HFF-Myc (cell line): ENCODE measurements around the gene GCH1.
"Not testable (repeated sequence)": the region's sequence is repeated elsewhere in the genome, so short reads cannot be mapped to it uniquely, and the experiment has no call there.

ENCODE experiments used
- DNase-seq: peaks from one replicate; pipeline ENCODE4 v3.0.0-alpha.2; 2011; ENCODE audit warnings: low read depth; ENCODE audit errors: extremely low read depth
- H3K4me3 ChIP-seq: replicated peaks from 2 replicates; pipeline ENCODE4 v1.5.1; 2011; ENCODE audit warnings: low read depth, mild to moderate bottlenecking, control low read depth, low read length
- TF ChIP-seq, protein P1 (sequence below): IDR thresholded peaks from 2 replicates; pipeline ENCODE4 v1.5.1; 2012; ENCODE audit warnings: mild to moderate bottlenecking, low read depth, low read length, control low read depth; ENCODE audit errors: missing control alignments

The GCH1 gene

DNA sequence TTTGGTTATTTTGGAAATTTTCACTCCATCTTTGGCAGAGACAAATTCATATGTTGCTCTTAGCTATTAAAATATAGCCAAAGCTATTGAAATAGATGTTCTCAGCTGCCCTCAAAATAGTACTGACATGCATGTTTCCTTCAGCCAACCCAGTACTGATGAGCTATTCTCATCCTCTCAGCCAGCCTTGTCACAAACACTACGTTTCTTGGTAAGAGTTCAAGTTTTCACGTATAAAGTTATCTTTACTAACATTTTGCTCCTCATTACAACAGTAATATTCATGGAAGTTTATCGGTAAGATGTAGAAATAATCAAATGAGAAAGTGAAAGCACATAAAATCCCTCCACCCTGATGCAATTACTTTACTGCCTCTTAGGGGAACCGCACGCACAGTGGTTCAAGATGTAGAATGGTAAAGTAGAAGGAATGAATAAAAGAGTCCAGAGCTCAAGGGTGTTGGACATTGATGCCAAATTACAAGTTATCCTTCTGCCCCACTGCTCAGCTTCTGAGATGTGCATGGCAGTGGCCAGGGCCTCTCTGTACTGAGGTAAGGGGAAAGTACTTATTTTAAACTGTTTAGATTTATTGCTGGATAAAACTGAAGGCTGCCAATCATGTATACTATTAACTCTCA is 20.7 kb downstream of the GCH1 start:
- TF ChIP-seq, protein P1, sequence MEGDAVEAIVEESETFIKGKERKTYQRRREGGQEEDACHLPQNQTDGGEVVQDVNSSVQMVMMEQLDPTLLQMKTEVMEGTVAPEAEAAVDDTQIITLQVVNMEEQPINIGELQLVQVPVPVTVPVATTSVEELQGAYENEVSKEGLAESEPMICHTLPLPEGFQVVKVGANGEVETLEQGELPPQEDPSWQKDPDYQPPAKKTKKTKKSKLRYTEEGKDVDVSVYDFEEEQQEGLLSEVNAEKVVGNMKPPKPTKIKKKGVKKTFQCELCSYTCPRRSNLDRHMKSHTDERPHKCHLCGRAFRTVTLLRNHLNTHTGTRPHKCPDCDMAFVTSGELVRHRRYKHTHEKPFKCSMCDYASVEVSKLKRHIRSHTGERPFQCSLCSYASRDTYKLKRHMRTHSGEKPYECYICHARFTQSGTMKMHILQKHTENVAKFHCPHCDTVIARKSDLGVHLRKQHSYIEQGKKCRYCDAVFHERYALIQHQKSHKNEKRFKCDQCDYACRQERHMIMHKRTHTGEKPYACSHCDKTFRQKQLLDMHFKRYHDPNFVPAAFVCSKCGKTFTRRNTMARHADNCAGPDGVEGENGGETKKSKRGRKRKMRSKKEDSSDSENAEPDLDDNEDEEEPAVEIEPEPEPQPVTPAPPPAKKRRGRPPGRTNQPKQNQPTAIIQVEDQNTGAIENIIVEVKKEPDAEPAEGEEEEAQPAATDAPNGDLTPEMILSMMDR: no peak
- no peak for DNase-seq
- peak overlapping the region; percentile 38 for H3K4me3 ChIP-seq

DNA sequence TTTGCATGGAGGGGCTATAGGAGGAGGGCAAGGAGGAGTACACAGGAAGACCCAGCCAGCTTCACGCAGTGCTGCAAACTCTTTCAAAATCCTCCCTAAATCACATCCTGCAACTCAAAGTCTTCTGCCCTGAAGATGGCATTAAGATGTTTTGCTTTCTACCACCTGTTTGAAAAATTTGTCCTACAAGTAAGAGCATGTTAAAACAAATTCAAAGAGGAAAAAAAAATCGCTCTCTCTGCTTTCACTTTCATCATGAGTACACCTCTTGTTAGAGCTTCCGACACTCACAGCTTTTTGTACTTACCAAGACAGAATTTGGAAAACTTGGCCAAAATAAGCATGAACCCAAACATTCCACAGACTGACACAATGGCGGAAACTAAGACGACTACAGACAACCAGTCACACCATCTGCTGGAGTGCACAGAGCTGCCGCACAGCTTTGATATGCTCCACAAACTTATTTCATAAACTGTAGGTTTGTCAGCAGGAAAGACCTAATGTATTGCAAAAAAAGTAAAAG is 21.3 kb downstream of the GCH1 start:
- no peak for DNase-seq
- H3K4me3 ChIP-seq: peak overlapping the region; percentile 38

DNA sequence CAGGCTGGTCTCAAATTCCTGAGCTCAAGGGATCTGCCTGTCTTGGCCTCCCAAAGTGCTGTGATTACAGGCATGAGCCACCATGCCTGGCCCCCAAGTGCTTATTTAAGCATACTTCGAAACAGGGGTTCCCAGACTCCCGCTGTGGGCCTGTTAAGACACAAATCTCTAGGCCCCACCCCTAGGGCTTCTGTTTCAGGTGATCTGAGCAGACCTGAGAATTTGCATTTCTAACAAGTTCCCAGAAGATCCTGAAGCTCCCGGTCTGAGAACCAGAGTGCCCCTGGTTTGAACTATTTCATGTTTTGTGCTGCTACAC is 25.0 kb downstream of the GCH1 start:
- TF ChIP-seq, protein P1: no peak
- no peak for DNase-seq
- H3K4me3 ChIP-seq: no peak overlapping the region

More for the DNA sequence above, 21.3 kb downstream of the GCH1 start:
- TF ChIP-seq, protein P1: no peak

GRCh38 chr14:54877015-54877702 is 25.5 kb downstream of the GCH1 start:
- no peak overlapping the region for H3K4me3 ChIP-seq
- TF ChIP-seq, protein P1: no peak
- peak; percentile 33 for DNase-seq

- not testable (repeated sequence) for H3K4me3 ChIP-seq, DNase-seq
Measured at GRCh38 chr14:54875648-54876047, 27.0 kb downstream of the GCH1 start.

GRCh38 chr14:54870154-54871090 is 32.2 kb downstream of the GCH1 start:
- DNase-seq, H3K4me3 ChIP-seq: not testable (repeated sequence)

DNA sequence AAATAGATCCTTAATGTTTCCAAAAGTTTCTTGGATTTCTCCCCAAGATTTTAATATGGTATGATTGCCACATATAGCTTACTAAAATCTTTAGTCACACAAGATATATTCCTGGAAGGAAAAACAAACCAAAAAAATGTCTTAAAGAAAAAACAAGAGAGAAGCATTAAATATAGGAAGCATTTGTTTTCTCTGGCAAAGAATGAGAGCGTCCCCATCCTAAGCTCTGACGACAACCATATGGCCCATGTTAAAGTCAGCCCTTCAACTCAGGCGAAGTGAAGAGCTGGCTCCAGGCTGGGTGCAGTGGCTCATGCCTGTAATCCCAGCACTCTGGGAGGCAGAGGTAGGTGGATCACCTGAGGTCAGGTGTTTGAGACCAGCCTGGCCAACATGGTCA is 35.6 kb downstream of the GCH1 start:
- no peak overlapping the region for H3K4me3 ChIP-seq
- DNase-seq: no peak
- TF ChIP-seq, protein P1: no peak
